ENCODE measurements around the gene JARID2.

GRCh38 chr6:15280961-15281360 lies 35.1 kb downstream of the JARID2 start:
- TF ChIP-seq POLR2A (IDR thresholded peaks at IDR 0.05) (no peak), POLR2AphosphoS5 (IDR thresholded peaks at IDR 0.05; ENCODE audit: insufficient read depth in 1 of 2, low read depth in 1 of 2) (no peak)
- TF ChIP-seq, protein P1, sequence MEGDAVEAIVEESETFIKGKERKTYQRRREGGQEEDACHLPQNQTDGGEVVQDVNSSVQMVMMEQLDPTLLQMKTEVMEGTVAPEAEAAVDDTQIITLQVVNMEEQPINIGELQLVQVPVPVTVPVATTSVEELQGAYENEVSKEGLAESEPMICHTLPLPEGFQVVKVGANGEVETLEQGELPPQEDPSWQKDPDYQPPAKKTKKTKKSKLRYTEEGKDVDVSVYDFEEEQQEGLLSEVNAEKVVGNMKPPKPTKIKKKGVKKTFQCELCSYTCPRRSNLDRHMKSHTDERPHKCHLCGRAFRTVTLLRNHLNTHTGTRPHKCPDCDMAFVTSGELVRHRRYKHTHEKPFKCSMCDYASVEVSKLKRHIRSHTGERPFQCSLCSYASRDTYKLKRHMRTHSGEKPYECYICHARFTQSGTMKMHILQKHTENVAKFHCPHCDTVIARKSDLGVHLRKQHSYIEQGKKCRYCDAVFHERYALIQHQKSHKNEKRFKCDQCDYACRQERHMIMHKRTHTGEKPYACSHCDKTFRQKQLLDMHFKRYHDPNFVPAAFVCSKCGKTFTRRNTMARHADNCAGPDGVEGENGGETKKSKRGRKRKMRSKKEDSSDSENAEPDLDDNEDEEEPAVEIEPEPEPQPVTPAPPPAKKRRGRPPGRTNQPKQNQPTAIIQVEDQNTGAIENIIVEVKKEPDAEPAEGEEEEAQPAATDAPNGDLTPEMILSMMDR (IDR thresholded peaks at IDR 0.05), result no peak
